Prostate gland (tissue), 2 donors: ENCODE data around the gene SLC38A3. TPM values are rescaled to one million over a fixed set of nuclear protein-coding genes. Genes with fewer than 3 reads are reported as not detected.
A peak's percentile ranks its signal among the peaks of the same experiment; 100 is the strongest.

ENCODE experiments used
- DNase-seq: peaks from one replicate; pipeline ENCODE4 v3.0.0-alpha.2; 2019; ENCODE audit warnings: low spot score
- H3K27ac ChIP-seq, 2 donors: fragments of 200-600 bp; sonication (generic); 2 replicates each; pipeline ENCODE4 v1.5.1; 2017 to 2019
- H3K27me3 ChIP-seq: fragments of 200-600 bp; sonication (generic); replicated peaks from 2 replicates; pipeline ENCODE4 v1.5.1; 2019; ENCODE audit not compliant: insufficient read depth
- H3K36me3 ChIP-seq, 2 donors: fragments of 200-600 bp; sonication (generic); 1 replicate in 1 of 2; 2 replicates in 1 of 2; pipeline versions ENCODE4 v1.5.1 to v1.8.1; 2017 to 2019
- H3K4me1 ChIP-seq: fragments of 200-600 bp; sonication (generic); replicated peaks from 2 replicates; pipeline ENCODE4 v1.5.1; 2019
- H3K4me3 ChIP-seq, 2 donors: fragments of 200-600 bp; sonication (generic); 2 replicates each; pipeline ENCODE4 v1.5.1; 2017 to 2019
- H3K9me3 ChIP-seq: fragments of 200-600 bp; sonication (generic); 2 replicates; pipeline ENCODE4 v1.5.1; 2017
- CTCF ChIP-seq, 4 experiments: fragments of 200-600 bp in 2 of 4; fragments of 450-650 bp in 2 of 4; sonication (generic) in 2 of 4; IDR thresholded peaks; 1 replicate in 3 of 4; 2 replicates in 1 of 4; pipeline ENCODE4 v1.5.1; 2016 to 2019; ENCODE audit warnings: antibody characterized with exemption in 4 of 4, mild to moderate bottlenecking in 2 of 4, moderate library complexity in 2 of 4
- POLR2A ChIP-seq: fragments of 450-650 bp; IDR thresholded peaks from one replicate; pipeline ENCODE4 v1.6.1; 2016; ENCODE audit warnings: antibody characterized with exemption, mild to moderate bottlenecking
- POLR2AphosphoS5 ChIP-seq: sonication (generic); formaldehyde crosslinking; IDR thresholded peaks from one replicate; pipeline ENCODE4 v1.6.1; 2017; ENCODE audit warnings: antibody characterized with exemption
- WGBS: methylation state at CpG from one replicate; pipeline ENCODE4 v1.1.5; 2018; 5-methylcytosine and 5-hydroxymethylcytosine counted together
- intact Hi-C: fragments of 100-400 bp; cut with DNase I; formaldehyde crosslinking; loops from one replicate; pipeline ENCODE4 v1.14.2; 2022
- total RNA-seq, 2 donors: library from RNA; depleted of rRNA; stranded (reverse); fragments of >200 nt; gene quantifications; one replicate each; pipeline ENCODE4 v1.1.0, GENCODE V29; 2016

Gene SLC38A3
- total RNA-seq, 2 donors from 2014 or later: 0.41 to 4.0 TPM

- no peaks in the 10 kb centered on the region for H3K9me3 ChIP-seq
- H3K27me3 ChIP-seq: no peaks in the 10 kb centered on the region
- H3K27ac ChIP-seq: no peak overlapping the region
- peaks cover 19 to 21% of the 10 kb centered on the region in 2 donors for H3K36me3 ChIP-seq
- H3K4me1 ChIP-seq: peaks cover 16% of the 10 kb centered on the region
- intact Hi-C loops: no loop called here
- TF ChIP-seq CTCF (IDR thresholded peaks at IDR 0.05): peak in 3 of 4 experiments; percentile 35 to 48 (median 41)
- no peak for TF ChIP-seq POLR2A
- no peak for TF ChIP-seq POLR2AphosphoS5
- no peak overlapping the region for H3K4me3 ChIP-seq
- 90% methylated on average over 20 of the region's 20 CpGs for WGBS
- DNase-seq: no peak
Observed at GRCh38 chr3:50256978-50257890, 52.2 kb downstream of the SLC38A3 start.

DNA sequence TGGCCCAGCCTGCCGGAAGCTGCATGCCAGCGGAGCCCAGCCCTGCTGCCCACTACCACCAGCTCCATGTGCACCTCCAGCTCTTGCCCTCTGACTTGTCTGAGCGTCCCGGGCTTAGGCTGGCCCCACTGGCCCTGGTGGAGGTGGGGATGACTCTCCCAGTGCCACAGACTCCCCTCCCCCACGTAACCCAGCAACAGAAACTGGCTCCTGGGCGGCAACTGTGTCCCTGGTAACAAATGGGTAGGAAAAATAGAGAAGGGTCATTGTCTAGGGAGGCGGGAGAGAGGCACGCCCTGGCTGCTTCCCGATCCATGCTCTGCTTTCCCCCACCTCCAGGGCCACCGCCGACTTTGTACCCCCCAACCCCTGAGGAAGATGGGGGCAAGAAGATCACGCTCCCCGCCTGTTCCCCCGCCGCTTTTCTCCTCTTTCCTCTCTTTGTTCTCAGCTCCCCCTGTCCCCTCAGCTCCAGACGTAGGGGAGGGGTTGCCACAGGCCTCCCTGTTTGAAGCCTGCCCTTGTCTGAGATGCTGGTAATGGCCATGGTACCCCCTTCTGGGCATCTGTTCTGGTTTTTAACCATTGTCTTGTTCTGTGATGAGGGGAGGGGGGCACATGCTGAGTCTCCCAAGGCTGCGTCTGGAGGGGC lies 53.1 kb downstream of the SLC38A3 start:
- Histone ChIP-seq H3K4me1 (peaks cover 16% of the 10 kb centered on the region), H3K9me3 (no peaks in the 10 kb centered on the region), H3K4me3 (no peak overlapping the region), H3K27ac (peak overlapping the region in 1 of 2 donors; percentile 96), H3K36me3 (peaks cover 19 to 21% of the 10 kb centered on the region in 2 donors), H3K27me3 (no peaks in the 10 kb centered on the region)
- WGBS: 77% methylated on average over 15 of the region's 17 CpGs
- intact Hi-C loops: no loop called here
- TF ChIP-seq POLR2AphosphoS5 (no peak), POLR2A (no peak), CTCF (IDR thresholded peaks at IDR 0.05) (no peak)
- no peak for DNase-seq

DNA sequence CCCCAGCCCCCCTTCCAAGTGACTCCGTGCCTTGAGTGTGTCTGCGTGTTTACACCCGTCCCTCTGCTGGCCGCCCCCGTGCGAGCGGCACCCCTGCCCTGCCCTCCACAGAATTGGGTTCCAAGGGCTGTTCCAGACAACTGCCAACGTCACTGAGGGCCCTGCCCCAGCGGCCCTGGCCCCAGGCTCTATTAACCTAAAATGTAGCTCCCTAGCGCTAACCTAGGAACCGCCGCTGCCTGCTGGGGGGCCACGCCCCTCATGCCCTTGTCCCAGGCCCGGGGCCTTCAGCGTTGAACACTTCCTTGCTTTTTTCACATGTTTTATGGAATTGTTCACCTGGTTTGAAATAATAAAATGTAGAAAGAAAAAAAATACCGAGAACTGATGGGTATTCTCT lies 53.9 kb downstream of the SLC38A3 start:
- TF ChIP-seq CTCF (IDR thresholded peaks at IDR 0.05) (no peak), POLR2AphosphoS5 (no peak), POLR2A (no peak)
- Histone ChIP-seq H3K4me1 (peaks cover 16% of the 10 kb centered on the region), H3K4me3 (no peak overlapping the region), H3K36me3 (peaks cover 19 to 21% of the 10 kb centered on the region in 2 donors), H3K27me3 (no peaks in the 10 kb centered on the region), H3K9me3 (no peaks in the 10 kb centered on the region), H3K27ac (peak overlapping the region; percentile 96 to 98)
- no peak for DNase-seq
- intact Hi-C loops: no loop called here
- 57% methylated on average over 16 of the region's 16 CpGs for WGBS

GRCh38 chr3:50259432-50260026 lies 54.5 kb downstream of the SLC38A3 start:
- H3K4me1 ChIP-seq: peaks cover 16% of the 10 kb centered on the region
- peak overlapping the region; percentile 96 to 98 for H3K27ac ChIP-seq
- no peak for TF ChIP-seq POLR2AphosphoS5
- no peak for TF ChIP-seq CTCF (IDR thresholded peaks at IDR 0.05)
- TF ChIP-seq POLR2A: no peak
- no peak for DNase-seq
- 62% methylated on average over 14 of the region's 18 CpGs for WGBS
- peaks cover 19 to 21% of the 10 kb centered on the region in 2 donors for H3K36me3 ChIP-seq
- intact Hi-C loops: loop anchor here (1.0 to 2.0 kb wide), 2 partner anchors 13 to 63 kb away; partner anchors contain the start of gene HYAL2
- no peaks in the 10 kb centered on the region for H3K27me3 ChIP-seq
- peak overlapping the region in 1 of 2 donors; percentile 62 for H3K4me3 ChIP-seq
- no peaks in the 10 kb centered on the region for H3K9me3 ChIP-seq
